SW480 (cell line): ENCODE data around the gene POLR2J3.
"Not testable (repeated sequence)": the region's sequence is repeated elsewhere in the genome, so short reads cannot be mapped to it uniquely, and the experiment has no call there.

Experiments
- DNase-seq: peaks from one replicate; pipeline ENCODE4 v3.0.0-alpha.2; 2016; ENCODE audit warnings: low spot score

The POLR2J3 gene

DNA sequence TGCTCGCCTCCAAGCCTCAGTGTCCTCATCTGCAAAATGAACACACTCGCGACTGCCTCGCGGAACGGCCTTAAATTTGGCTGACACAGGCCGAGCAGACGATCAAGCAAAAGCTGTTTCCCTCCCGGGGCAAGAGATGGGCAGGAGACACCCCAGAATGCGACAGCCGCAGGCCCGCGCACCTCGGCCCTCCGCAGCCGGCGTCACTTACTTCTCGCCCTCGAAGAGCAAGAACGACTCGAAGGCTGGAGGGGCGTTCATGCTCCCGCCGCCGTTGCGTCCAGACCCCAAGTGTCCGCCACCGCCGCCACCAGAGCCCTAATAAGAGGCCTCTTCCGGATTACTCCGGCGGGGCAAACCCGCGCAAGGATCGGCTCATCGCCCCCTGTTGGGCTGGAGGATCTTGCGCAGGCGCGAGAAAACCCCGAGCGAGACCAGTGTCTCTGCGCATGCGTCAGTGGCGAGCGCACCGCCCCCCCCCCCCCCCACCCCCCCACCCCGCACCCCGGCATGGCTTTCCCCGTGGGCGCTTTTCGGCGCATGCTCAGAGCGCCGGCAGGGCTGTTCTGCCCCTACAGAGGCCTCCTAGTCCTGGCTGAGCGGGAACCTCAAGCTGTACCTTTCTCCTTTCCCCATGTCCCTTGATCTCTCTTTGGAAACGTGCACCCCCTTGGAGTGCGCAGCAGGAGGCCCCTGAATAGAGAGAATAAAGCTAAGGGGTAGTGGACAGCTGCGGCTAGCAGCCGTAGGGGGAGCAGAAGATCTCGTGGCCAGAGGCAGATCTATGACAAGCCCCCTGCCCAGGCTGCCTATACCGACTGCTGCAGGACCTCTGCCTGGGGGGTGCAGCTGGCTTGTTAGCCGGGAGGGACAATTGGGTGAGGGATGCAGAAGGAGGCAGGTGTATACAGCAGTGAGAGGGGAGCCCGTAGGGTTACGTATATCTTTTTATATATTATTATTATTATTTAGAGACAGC lies at the start of gene POLR2J3:
POLR2J3 (minus strand) TSS at position 323 of the 979 bp plus-strand sequence; CDS start at position 261, 62 bp downstream.
- DNase-seq: peak; percentile 87

DNA sequence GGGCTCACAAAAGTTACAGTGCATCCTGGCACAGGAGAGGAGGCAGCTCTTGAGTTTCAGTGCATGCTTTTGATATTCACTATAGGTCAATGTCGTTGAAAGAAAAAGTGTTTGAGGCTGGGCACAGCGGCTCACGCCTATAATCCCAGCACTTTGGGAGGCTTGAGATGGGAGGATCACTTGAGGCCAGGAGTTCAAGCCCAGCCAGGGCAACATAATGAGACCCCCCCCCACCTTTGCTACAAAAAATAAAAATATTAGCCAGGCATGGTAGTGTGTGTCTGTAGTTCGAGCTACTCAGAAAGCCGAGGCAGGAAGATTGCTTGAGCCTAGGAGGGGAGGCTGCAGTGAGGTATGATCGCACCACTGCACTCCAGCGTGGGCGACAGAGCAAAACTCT lies 45.7 kb upstream of the POLR2J3 start:
- not testable (repeated sequence) for DNase-seq

DNA sequence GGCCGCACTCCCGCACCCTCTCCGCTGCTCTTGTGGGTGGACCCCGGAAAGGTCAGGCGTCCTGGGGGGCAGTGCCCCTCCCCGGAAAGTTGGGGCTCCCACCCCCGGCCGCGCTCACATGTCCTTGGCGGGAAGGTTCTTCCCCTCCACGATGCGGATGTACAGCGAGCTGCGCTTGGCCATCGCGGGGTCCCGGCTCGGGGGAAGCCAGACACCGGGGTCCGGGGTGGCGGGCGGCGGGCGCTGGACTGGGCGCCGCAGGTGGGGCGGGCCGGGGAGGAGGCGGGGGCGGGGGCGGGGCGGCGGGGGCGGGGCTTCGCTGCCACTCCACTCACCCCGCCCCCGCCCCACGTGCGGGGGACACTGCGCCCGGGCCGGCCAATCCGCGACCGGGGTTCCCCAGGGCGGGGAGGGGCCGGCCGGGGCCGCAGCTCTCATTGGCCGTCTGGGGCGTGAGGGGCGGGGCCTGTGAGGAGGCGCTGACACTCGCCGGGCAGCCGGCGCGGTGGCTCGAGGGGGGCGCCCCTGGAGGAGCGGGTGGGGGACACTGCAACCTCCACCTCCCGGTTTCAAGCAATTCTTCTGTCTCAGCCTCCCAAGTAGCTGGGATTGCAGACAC lies 44.2 kb upstream of the POLR2J3 start, which contains the start of gene RASA4:
RASA4 (minus strand) TSS at position 250 of the 619 bp plus-strand sequence; CDS start at position 183, 67 bp downstream.
- not testable (repeated sequence) for DNase-seq

DNA sequence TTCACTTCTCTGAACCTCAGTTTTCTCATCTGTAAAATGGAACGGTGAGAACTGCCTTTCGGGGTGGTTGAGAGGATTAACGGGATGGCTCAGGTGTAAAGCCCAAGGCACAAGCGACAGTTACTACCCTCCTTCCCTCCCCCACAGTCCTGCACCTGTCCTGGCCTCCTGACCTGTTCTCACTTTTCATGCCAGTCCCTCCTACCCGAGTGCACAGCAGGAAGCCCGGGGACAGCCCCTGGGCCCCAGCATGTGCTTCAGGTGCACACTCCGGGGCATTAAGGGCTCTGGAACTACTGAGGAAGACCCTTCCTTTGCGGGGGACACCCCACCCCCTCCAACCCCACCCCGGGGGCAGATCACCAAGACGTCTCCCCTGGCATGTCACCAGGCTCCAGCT lies 43.5 kb upstream of the POLR2J3 start:
- DNase-seq: not testable (repeated sequence)

DNA sequence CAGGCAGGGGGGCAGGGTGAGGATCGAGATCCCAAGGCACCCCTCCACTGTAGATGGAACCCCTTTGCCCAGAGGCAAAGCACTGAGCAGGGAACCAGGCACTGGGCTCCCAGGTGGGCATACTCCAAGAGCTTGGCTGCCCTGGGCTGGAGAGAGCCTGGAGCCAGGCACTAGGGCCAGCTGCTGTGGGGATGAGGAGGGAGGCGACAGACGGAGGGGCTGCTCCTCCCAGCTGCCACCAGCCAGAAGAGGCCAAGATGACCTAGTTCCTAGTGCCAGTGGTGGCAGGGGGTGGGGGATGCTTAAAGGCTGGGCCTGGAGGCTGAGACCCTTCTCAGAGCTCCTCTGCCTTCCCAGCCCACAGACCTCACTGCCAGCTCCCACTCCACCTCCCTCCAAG lies 42.5 kb upstream of the POLR2J3 start:
- not testable (repeated sequence) for DNase-seq

DNA sequence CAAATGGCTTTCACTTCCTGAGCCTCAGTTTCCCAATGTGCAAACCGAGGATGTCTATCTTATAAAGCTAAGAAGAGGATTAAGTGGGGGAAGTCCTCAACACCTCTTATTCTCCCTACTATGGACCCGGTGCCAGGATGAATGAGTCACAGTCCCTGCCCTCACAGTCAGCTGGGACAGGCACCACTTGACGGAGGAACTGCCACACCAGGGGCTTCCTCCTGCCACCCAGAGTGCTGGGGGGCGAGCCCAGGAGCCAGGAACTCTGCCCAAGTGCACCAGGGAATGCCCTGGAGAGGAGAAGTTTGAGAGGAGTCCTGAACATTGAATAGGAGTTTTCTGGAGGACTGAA lies 41.9 kb upstream of the POLR2J3 start:
- not testable (repeated sequence) for DNase-seq

DNA sequence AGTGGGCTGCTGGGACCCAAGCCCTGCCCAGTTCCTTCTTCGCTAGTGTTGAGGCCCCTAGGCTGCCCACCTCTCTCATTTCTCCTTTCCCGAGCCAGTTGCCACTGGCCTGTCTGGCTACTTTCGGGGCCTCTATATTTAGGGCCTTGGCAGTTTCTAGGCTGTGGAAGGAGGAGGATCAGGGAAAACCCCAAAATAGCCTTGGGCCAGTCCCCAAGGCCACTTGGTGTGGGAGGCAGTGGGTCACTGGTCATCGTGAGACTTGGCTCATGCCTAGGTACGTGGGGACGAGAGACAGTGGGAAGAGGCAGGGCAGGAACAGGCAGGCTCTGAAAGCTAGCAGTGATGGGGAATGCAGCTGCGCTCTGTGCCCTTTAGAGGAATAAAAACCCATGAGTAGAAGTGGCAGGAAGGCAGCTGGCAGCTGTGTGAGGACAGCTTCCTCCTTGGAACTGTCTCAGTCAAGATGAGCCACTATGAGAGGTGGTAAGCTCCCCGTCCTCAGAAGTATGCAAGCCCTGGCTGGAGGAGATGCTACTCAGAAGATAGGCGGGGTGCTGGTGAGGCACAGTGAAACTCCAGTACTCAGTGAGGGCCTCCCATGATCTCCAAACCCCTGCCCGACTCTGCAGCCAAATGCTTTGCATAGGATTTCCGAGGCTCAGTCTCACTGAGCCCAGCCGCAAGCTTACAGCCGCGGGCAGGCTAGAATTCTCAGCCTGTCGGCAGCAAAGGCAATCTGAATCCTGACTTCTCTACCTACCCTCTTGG lies 41.4 kb upstream of the POLR2J3 start:
- not testable (repeated sequence) for DNase-seq

DNA sequence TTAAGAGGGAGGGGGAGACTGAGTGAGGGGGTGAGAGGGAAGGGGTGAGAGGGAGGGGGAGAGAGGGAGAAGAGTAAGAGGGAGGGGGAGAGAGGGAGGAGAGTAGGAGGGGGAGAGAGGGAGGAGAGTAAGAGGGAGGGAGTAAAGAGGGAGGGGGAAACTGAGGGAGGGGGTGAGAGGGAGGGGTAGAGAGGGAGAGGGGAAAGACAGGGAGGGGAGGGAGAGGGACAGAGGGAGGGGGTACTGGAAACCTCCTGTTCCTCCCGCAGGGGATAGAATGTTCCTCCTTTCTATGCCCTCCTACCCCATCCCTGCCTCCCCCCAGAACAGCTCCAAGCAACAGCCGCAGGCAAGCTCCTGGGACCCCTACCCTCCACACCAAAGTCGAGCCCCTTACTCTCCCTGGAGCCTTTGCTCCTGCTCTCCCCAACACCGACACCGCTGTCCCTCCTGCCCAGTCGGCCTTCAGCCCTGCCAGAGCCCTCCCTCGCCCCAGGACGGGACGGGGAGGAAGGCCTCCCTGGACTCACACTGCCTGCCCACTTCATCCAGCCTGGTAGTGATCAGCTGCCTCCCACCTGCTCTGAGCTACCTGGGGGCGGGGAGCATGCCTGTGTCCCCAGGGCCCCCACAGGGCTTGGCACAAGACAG lies 39.4 kb upstream of the POLR2J3 start:
- DNase-seq: not testable (repeated sequence)

DNA sequence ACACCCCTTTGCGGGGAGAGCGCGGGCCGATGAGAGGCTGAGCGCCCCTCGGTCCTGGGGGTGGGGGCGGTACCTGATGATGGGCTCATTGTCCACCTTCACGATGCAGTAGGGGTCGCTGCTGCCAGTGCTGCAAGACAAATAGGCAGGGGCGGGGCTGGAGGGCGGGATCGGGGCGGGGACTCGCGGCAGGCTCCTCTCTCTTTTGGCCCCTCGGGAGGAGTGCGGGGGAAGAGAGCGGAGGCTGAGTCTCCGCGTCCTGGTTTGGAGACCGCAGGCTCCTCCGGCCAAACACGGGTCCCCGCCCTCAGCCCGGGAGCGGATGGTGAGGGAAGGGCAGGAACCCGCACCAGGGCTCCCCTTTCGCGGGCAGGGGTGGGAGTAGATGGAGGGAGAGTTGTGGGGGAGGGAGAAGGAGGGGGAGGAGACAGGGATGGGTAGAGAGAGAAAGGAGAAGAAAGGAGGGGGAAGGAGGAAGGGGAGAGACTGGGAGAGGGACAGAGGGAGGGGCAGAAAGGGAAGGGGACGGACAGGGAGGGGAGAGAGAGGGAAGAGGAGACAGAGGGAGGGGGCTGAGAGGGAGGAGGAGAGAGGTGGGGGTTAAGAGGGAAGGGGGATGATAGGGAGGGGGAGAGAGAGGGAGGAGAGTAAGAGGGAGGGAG lies 38.8 kb upstream of the POLR2J3 start:
- DNase-seq: not testable (repeated sequence)

DNA sequence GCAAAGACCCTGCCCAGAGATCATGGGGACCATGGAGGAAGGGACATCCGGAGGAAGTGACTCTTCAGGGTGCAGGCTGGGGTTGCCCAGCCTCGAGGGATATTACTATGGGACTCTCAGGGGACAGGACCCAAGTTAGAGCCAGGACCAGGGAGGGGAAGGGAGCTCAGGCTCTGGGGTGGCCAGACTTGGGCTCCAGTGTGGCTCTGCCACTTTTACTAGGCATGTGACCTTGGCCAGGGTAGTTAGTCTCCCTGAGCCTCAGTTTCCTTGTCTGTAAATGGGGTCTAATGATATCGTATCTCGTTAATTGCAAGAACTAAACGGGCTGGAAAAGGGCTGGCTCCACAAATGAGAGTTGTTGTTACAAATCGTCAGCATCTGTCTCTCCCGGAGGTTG lies 38.1 kb upstream of the POLR2J3 start:
- DNase-seq: not testable (repeated sequence)

DNA sequence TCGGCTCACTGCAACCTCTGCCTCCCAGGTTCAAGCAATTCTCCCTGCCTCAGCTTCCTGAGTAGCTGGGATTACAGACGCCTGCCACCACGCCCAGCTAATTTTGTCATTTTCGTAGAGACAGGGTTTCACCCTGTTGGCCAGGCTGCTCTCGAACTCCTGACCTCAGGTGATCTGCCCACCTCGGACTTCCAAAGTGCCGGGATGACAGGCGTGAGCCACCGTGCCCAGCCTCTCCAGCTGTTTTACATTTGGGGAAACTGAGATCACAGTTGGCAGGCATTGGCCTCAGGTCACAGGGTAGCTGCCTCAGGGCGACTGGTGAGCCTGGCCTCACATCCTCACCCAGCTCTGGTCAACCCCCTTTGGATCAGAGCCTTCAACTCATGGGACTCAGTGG lies 37.4 kb upstream of the POLR2J3 start:
- DNase-seq: not testable (repeated sequence)

DNA sequence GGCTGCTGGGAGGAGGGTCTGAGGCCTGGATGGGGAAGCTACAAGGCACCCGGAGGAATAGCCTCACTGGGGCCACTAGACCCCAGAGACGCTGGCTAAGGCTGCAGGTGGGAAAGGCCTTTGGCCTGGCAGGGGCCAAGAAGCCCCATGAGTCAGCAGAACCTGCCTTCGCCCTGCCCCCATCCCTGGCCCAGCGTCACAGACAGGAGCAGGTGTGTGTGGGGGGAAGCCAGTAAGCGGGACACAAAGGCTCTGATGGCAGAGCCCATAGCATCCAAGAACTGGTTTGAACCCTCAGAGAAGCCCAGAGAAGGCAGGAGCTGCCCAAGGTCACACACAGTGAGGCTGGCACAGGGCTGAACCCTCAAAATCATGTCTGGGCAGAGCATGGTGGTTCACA lies 34.5 kb upstream of the POLR2J3 start:
- not testable (repeated sequence) for DNase-seq

DNA sequence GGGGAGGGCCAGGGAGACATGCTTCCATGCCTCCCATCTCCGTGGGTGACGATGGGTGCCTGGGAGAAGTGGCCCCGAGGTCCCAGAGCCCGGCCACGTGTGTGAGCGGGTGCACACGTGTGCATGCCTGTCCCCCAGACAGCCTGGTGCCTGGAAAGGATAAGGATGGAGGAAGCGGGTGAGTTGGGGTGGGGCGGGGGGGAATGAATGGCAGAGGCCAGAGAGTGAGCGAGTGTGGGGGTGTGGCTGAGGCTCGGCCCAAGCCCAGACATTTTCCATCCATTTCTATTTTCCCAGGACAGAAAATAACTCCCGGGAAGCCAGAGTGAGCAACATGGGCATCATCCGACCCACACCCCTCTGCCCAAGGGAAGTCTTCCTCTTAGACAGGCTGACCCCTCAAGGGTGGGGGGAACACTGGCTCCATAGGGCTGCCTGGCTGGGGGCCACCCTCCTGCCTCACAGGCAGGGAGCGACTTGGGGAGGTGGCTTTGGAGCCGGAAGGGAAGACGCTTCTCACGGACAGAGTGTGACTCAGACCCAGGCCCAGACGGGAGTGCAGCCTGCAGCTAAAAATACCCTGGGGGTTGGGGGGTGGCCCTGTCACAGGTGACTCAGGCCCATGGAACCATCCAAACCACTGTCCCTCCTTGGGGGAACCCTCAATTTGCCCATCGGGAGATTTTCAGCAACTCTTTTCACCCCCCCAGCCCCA lies 32.2 kb upstream of the POLR2J3 start:
- not testable (repeated sequence) for DNase-seq

DNA sequence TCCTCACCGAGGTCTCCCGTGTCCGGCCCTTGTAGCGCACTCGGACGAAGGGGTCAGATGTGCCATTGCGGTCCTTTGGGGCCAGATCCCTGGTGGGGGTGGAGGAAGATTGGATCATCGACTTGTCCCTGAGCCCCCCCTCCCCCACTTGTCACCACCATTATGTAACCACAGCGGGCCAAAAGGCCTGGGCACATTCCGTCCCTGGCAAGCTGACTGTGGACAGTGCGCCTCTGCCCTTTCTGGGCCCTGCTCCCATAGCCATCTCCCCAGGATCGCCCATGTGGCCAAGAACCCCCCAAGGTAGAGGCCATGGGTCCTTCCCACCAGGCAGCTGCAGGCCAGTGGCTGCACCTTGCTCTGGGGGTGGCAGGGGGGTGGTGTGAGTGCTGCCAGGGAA lies 29.9 kb upstream of the POLR2J3 start:
- not testable (repeated sequence) for DNase-seq

DNA sequence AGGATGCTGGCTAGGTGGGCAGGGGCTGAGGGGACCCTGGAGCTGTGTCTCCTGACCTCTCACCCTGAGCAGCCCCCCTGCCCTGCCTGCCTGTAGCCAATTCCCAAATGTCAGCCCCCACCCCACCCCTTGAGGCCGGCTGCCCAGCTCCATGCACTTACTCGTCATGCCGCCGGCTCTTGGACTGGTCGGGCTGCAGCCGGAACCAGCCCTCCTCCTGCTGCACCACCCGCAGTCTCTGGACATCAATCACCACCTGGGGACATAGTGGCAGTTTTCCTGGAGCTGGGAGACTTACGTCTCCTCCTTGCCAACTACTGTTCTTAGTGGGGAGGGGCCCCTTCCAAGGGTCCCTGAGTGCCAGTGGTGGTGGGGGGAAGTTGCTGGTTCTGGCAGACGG lies 27.3 kb upstream of the POLR2J3 start:
- DNase-seq: not testable (repeated sequence)

DNA sequence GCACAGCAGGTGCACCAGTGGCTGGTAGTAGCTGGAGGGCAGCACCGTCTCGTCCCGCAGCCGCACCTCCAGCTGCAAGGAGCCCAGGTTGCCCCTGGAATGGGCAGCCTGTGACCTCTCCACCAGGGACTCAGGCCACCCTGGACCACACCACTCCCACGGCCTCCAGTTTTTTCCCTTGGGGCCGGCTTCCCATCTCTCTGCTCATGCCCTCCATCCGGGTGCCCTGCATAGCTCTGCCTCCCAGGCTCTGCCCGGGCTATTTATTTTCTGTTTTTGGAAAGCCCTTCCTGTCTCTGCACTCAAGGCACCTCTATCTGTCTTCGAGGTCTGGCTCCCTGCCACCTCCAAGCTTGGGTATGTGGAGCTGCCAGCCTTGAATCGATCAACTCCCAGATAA lies 23.7 kb upstream of the POLR2J3 start:
- not testable (repeated sequence) for DNase-seq

DNA sequence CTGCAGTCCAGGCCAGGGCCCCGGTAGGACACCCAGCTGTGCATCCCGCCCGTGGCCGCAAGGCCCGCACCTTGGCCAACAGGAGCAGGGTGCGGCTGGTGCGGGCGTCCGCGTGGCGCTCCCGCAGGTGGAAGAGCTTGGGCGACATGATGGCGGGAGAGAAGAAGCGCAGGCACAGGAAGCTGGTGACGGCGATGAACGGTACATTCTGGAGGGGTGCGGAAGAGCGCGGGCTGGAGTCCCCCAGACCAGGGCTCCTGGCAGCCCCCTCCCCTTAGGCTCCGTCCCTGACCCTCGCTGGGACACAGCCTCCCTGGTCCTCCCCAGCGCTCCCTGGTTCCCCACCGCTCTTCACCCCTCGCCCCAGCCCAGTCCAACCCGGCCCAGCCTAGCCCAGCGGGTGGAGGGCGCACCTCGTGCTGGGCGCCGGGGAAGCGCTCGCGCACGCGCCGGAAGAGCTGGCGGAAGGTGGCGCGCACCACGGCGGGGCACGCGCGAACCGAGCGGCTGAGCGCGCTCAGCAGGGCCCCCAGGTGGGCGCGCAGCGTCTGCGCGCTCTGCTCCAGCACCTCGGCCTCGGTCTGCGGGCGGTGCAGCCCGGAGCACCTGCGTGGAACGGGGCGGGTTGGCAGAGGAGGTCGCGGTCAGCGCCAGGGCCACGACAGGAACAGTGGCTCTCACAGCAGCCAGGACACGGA lies 21.4 kb upstream of the POLR2J3 start:
- DNase-seq: not testable (repeated sequence)

DNA sequence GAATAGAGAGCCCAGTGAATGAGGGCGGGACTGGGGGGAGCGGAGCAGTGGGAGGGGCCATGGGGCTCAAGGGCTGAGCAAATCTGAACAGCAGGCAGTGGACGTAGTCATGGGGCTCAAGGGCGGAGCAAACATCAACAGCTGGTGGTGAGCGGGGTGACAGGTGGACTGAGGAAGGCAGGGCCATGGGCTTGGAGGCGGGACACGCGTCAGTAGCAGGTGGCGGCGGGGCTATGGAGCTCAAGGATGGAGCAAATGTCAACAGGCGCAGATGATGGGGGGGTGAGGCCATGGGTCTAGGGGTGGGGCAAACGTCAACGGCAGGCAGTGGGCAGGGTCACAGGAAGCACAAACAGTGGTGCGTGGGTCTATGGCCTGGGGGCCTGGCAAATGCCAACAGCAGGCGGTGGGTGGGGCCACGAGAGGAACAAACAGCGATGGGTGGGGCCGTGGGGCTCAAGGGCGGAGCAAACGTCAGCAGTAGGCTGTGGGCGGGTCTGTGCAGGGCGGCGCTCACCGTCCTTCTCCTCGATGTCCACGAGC lies 20.2 kb upstream of the POLR2J3 start:
- DNase-seq: not testable (repeated sequence)

DNA sequence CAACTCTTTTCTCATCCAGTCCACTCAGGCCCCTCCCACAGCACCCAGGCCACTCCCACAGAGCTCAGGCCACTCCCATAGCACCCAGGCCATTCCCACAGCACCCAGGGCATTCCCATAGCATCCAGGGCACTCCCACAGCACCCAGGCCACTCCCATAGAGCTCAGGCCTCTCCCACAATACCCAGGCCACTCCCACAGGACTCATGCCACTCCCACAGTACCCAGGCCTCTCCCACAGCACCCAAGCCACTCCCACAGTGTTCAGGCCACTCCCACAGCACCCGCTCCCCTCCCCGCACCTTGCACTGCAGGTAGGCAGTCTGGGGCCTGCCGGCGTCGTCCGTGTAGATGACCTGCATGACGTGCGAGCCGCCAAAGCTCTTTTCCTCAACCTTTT lies 17.5 kb upstream of the POLR2J3 start:
- not testable (repeated sequence) for DNase-seq
